ENCODE measurements around the gene STX1A. TPM values are rescaled to one million over a fixed set of nuclear protein-coding genes. Genes with fewer than 3 reads are reported as not detected.

The STX1A gene
- total and polyA plus RNA-seq, 2 of the 8 experiments (the other 6 are each of a cell fraction or from before 2014, with no cell fraction given), result 13.5 to 17.5 TPM

GRCh38 chr7:73663033-73663432, 56.4 kb downstream of the STX1A start:
- Histone ChIP-seq H2BK120ac (replicated peaks; ENCODE audit: low read depth, low read length) (no peak overlapping the region), H2BK12ac (ENCODE audit: low read depth, low read length) (peak overlapping the region; percentile 27; the same call in 1 of the 2 replicates), H3K9me3 (ENCODE audit: insufficient read depth in 2 of 2, low read depth in 1 of 2, low read length in 1 of 2) (peaks cover 0 to 4% of the 10 kb centered on the region in 2 experiments; a peak in 1 of 4 replicates), H3K4me2 (ENCODE audit: insufficient read depth in 1 of 2, low read depth in 2 of 2, low read length in 2 of 2) (no peak overlapping the region), H3K27ac (ENCODE audit: low read depth, low read length) (no peak overlapping the region), H2BK15ac (ENCODE audit: low read length) (no peak overlapping the region), H3K23me2 (ENCODE audit: low read depth, low read length) (peaks cover 2% of the 10 kb centered on the region; the same call in 1 of the 2 replicates), H3K14ac (ENCODE audit: insufficient read length) (no peak overlapping the region), H3K4ac (replicated peaks; ENCODE audit: insufficient read length, low read depth, low read length) (no peak overlapping the region), H3K36me3 (ENCODE audit: control insufficient read depth in 2 of 4, insufficient read depth in 4 of 4, low read length in 3 of 4) (no peaks in the 10 kb centered on the region), H2BK20ac (ENCODE audit: low read length) (no peak overlapping the region), H3K79me1 (ENCODE audit: low read depth, low read length) (no peaks in the 10 kb centered on the region), H3K4me1 (replicated peaks in 1 of 4; ENCODE audit: control insufficient read depth in 3 of 4, insufficient read depth in 4 of 4, low read length in 3 of 4) (peaks cover 0 to 3% (median 0%) of the 10 kb centered on the region in 4 experiments; a peak in 2 of 7 replicates), H2AFZ (ENCODE audit: low read length) (no peak overlapping the region), H3K18ac (ENCODE audit: extremely low read depth, low read length) (no peak overlapping the region), H4K91ac (replicated peaks; ENCODE audit: insufficient read length, low read length) (no peak overlapping the region), H3K9ac (replicated peaks in 1 of 4; ENCODE audit: extremely low read depth in 1 of 4, low read depth in 3 of 4, low read length in 3 of 4) (no peak overlapping the region), H2AK5ac (ENCODE audit: low read depth, low read length) (peak overlapping the region; percentile 86; the same call in 1 of the 2 replicates), H3K27me3 (replicated peaks in 1 of 4; ENCODE audit: control insufficient read depth in 3 of 4, extremely low read depth in 1 of 4, insufficient read depth in 3 of 4, low read length in 3 of 4) (no peaks in the 10 kb centered on the region), H4K8ac (ENCODE audit: extremely low read depth, insufficient read depth, low read length) (no peak overlapping the region), H3K56ac (replicated peaks; ENCODE audit: insufficient read length, low read depth, low read length) (no peak overlapping the region), H3K23ac (ENCODE audit: insufficient read length) (no peak overlapping the region), H3K79me2 (ENCODE audit: control insufficient read depth in 1 of 2, insufficient read depth in 2 of 2, low read length in 2 of 2) (no peaks in the 10 kb centered on the region), H2BK5ac (ENCODE audit: low read depth, low read length) (no peak overlapping the region), H3K4me3 (ENCODE audit: extremely low read depth in 1 of 4, insufficient read depth in 2 of 4, low read depth in 3 of 4, low read length in 4 of 4) (no peak overlapping the region), H4K20me1 (replicated peaks in 1 of 2; ENCODE audit: control insufficient read depth in 1 of 2, insufficient read depth in 2 of 2, low read length in 2 of 2) (no peaks in the 10 kb centered on the region), H4K5ac (ENCODE audit: insufficient read length, low read depth, low read length) (no peak overlapping the region)
- no peak for FAIRE-seq
- CTCF ChIA-PET (ENCODE audit: partially characterized antibody), result interaction anchor here (1.3 kb wide), 1 partner anchor 38 kb away, joined by 4 read pairs; the partner anchor contains the start of gene MLXIPL
- POLR2A ChIA-PET (ENCODE audit: partially characterized antibody), result interaction anchor here (1.0 kb wide), 1 partner anchor 14 kb away, joined by 3 read pairs; no protein-coding TSS in a partner anchor
- no peak for DNase-seq (ENCODE audit: low read depth in 1 of 2, low spot score in 2 of 2)
- TF ChIP-seq RFX5 (IDR thresholded peaks at IDR 0.05; ENCODE audit: borderline replicate concordance, low read depth, low read length) (no peak), SIRT6 (IDR thresholded peaks at IDR 0.05; ENCODE audit: low read length) (no peak), CTBP2 (IDR thresholded peaks at IDR 0.05; ENCODE audit: borderline replicate concordance, insufficient read depth, insufficient read length, low read length) (no peak), CEBPB (IDR thresholded peaks at IDR 0.05; ENCODE audit: low read depth, low read length) (no peak)

All from H1 (cell line).